IPS-20b (cell line): ENCODE data around the gene C5AR2.
"Not testable (repeated sequence)": the region's sequence is repeated elsewhere in the genome, so short reads cannot be mapped to it uniquely, and the experiment has no call there.

ENCODE experiments used
- H3K27ac ChIP-seq: one replicate; pipeline ENCODE4 v1.5.1; 2013; ENCODE audit warnings: low read length
- H3K27me3 ChIP-seq: 2 replicates; pipeline ENCODE4 v1.6.1; 2013; ENCODE audit warnings: mild to moderate bottlenecking, low read length, inconsistent platforms; ENCODE audit not compliant: insufficient read depth
- H3K36me3 ChIP-seq: 2 replicates; pipeline ENCODE4 v1.6.1; 2013; ENCODE audit warnings: low read depth, mild to moderate bottlenecking, inconsistent platforms, low read length, moderate library complexity; ENCODE audit not compliant: insufficient read depth
- H3K4me1 ChIP-seq: 2 replicates; pipeline ENCODE4 v1.6.1; 2013; ENCODE audit warnings: mild to moderate bottlenecking, control low read depth, inconsistent platforms, low read length, moderate library complexity; ENCODE audit not compliant: insufficient read depth
- H3K4me3 ChIP-seq: 2 replicates; pipeline ENCODE4 v1.5.1; 2013; ENCODE audit warnings: mild to moderate bottlenecking, low read length, inconsistent platforms
- H3K9ac ChIP-seq: 2 replicates; pipeline ENCODE4 v1.6.1; 2013; ENCODE audit warnings: low read depth, mild to moderate bottlenecking, inconsistent platforms, low read length, moderate library complexity
- H3K9me3 ChIP-seq: 2 replicates; pipeline ENCODE4 v1.6.1; 2013; ENCODE audit warnings: mild to moderate bottlenecking, low read depth, low read length, inconsistent platforms; ENCODE audit not compliant: insufficient read depth

Gene C5AR2

DNA sequence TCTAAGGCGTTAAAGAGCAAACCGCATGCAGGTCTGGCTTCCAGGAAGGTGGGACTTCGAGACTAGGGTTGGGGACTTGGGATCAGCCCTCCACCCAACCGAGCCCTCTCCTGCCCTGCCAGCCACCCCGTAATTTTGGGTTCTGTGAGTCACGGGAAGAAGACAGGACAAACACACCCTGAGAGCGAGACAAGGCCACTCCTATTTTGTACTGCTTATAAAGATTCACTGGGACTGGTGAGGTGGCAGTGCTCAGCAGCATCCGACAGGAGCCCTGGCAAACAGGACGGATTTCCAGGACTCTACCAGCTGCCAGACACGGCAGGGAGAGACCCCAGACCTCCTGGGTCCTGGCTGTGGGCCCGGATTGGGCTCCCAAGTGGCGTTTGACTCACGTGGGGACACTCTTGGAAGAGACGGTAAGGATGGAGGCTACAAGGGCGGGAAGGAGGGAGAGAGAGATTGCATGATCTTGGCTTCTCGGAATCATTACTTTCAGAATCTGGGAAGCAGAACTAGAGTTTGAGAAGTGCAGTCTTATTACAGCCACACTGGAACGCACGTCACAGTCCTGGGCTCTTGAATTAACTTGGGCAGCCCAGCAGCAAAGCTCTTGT, at the start of gene C5AR2:
C5AR2 (plus strand) TSS at position 245 of the 617 bp plus-strand sequence. CDS start 8,625 bp downstream, outside the sequence.
- Histone ChIP-seq H3K4me1 (no peaks in the 10 kb centered on the region), H3K9me3 (no peaks in the 10 kb centered on the region), H3K9ac (no peak within 1 kb of the TSS), H3K4me3 (no peak within 1 kb of the TSS), H3K36me3 (no peaks in the 10 kb centered on the region), H3K27me3 (no peaks in the 10 kb centered on the region), H3K27ac (no peak within 1 kb of the TSS)

DNA sequence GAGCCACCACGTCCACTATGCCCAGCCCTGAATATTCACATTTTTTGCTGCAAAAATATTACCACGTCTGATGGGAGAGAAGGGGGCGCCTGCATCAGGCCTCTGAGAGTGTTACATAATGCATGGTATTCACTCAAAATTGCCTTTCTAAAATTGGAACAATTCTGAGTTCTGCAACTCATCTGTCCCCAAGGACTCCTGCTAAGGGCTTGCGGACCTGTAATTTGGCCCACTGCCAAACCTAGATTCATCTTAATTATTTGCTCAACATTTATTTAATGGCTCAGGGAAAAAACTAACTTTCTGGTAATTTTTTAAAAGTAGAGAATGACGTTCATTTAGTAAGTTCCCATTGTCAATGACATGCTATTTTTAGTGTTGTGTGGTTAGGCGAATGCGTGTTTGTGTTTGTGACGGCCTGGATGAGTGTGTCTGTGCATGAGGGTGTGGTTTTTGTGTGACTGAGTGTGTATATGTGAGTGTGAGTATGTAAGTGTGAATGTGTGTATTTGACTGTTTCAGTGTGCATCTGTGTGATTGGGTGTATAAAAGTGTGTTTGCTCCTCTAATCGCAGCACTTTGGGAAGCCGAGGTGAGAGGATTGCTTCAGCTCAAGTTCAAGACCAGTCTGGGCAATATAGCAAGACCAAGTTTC, 48.4 kb upstream of the C5AR2 start:
- Histone ChIP-seq H3K9ac (no peak overlapping the region), H3K9me3 (no peaks in the 10 kb centered on the region), H3K27ac (no peak overlapping the region), H3K36me3 (no peaks in the 10 kb centered on the region), H3K27me3 (no peaks in the 10 kb centered on the region), H3K4me3 (no peak overlapping the region), H3K4me1 (no peaks in the 10 kb centered on the region)

DNA sequence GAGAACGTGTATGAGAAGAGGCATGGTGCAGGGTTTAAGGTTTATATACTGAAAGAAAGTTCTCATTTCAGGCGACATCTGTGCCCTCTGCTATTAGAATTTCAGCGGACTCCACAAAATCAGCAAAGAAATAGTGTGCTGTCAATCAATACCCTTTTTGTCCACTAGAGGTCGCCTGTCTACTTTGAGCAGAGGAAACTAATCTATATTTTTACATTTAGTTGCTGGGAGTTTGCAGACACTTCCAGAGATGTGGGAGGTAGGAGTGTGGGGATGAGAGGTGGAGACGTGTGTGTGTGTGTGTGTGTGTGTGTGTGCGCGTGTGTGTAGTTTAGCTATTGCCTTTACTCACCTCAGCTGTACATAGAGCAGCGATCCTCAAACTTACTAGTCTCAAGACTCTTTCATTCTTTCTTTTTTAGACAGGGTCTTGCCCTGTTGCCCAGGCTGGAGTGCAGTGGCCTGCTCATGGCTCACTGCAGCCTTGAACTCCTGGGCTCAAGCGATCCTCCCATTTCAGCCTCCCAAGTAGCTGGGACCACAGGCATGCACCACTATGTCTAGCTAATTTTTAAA, 47.6 kb upstream of the C5AR2 start:
- H3K9ac ChIP-seq: no peak overlapping the region
- no peaks in the 10 kb centered on the region for H3K4me1 ChIP-seq
- no peak overlapping the region for H3K4me3 ChIP-seq
- no peaks in the 10 kb centered on the region for H3K36me3 ChIP-seq
- no peaks in the 10 kb centered on the region for H3K27me3 ChIP-seq
- no peak overlapping the region for H3K27ac ChIP-seq
- H3K9me3 ChIP-seq: no peaks in the 10 kb centered on the region

DNA sequence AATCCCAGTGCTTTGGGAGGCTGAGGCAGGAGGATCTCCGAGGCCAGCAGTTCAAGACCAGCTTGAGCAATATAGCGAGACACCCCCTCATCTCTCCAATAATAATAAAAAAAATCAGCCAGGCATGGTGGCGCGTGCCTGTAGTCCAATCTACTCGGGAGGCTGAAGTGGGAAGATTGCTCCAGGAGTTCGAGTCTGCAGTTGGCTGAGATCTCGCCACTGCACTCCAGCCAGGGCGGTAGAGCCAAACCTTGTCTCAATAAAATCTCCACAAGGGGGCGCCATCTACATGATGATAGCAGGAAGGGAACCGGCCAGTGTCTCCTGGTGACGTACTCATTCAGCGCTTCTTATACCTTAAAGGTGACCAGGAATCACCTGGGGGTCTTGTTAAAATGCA, 35.9 kb upstream of the C5AR2 start:
- Histone ChIP-seq H3K27me3 (no peaks in the 10 kb centered on the region), H3K4me1 (peaks cover 3% of the 10 kb centered on the region; the same call in 1 of the 2 replicates), H3K27ac (no peak overlapping the region), H3K9ac (no peak overlapping the region), H3K36me3 (no peaks in the 10 kb centered on the region), H3K4me3 (no peak overlapping the region), H3K9me3 (no peaks in the 10 kb centered on the region)

DNA sequence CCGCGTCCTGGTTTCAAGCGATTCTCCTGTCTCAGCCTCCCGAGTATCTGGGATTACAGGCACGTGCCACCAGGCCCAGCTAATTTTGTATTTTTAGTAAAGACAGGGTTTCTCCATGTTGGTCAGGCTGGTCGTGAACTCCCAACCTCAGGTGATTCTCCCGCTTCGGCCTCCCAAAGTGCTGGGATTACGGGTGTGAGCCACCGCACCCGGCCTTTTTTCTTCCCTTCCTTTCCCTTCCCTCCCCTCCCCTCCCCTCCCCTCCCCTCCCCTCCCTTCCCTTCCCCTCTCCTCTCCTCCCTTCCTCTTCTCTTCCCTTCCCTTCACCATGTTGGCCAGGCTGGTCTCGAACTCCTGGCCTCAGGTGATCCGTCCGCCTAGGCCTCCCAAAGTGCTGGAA, 31.1 kb upstream of the C5AR2 start:
- H3K4me3 ChIP-seq, H3K4me1 ChIP-seq, H3K27ac ChIP-seq: not testable (repeated sequence)

DNA sequence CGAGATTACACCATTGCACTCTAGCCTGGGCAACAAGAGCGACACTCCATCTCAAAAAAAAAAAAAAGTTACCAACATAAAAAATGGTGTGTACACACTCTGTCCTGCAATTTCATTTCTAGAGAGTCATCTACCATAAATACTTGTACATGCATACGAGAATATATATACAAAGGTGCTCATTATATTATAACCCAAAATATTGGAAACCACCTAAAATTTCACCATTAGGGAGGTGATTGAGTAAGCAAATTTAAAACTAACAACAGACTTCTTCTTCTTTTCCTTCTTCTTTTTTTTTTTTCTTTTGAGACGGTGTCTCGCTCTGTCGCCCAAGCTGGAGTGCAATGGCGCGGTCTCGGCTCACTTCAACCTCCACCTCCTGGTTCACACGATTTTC, 29.7 kb upstream of the C5AR2 start:
- peaks cover 3% of the 10 kb centered on the region; the same call in 1 of the 2 replicates for H3K4me1 ChIP-seq
- no peak overlapping the region for H3K9ac ChIP-seq
- H3K9me3 ChIP-seq: no peaks in the 10 kb centered on the region
- H3K4me3 ChIP-seq: no peak overlapping the region
- no peak overlapping the region for H3K27ac ChIP-seq
- H3K27me3 ChIP-seq: no peaks in the 10 kb centered on the region
- no peaks in the 10 kb centered on the region for H3K36me3 ChIP-seq

More for the DNA sequence above, 31.1 kb upstream of the C5AR2 start:
- not testable (repeated sequence) for H3K27me3 ChIP-seq, H3K36me3 ChIP-seq, H3K9ac ChIP-seq, H3K9me3 ChIP-seq

DNA sequence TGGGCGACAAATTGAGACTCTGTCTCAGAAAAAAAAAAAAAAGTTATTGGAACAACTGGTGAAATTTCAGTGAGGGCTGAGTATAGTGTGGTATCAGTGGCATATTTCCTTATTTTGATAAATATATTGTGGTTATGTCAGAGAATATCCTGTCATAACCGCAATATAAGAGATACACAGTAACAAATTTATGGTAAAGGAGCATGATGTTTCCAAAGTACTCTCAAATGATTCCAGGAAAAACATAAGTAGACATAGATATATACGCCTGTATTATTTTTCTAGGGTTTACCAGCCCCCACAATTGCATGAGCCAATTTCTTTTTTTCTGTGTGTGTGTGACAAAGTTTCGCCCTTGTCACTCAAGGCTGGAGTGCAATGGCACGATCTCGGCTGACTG, 28.0 kb upstream of the C5AR2 start:
- Histone ChIP-seq H3K36me3 (no peaks in the 10 kb centered on the region), H3K4me1 (peaks cover 3% of the 10 kb centered on the region; the same call in 1 of the 2 replicates), H3K9ac (no peak overlapping the region), H3K27ac (no peak overlapping the region), H3K9me3 (no peaks in the 10 kb centered on the region), H3K4me3 (no peak overlapping the region), H3K27me3 (no peaks in the 10 kb centered on the region)

DNA sequence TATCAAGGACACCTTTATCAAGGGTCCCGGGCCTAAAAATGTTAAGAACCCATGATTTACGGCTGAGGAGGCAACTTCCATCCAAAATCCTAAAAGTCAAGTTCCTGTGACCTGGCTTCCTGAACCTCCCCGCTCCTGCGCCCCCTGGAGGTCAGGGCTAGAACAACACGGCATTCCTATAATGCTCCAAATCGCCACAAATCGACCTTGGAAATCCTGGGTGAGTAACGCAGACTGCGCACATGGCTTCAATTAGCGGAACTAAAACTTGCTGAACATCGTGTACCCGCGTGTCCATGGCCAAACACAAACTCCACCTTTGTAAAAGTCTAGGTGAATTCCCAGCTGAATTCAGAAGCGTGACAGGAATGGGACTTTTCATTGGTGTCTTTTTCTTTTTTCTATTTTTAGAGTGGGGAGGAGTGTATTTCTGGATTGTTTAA, 26.6 kb upstream of the C5AR2 start:
- no peaks in the 10 kb centered on the region for H3K9me3 ChIP-seq
- H3K9ac ChIP-seq: no peak overlapping the region
- no peaks in the 10 kb centered on the region for H3K36me3 ChIP-seq
- H3K27ac ChIP-seq: no peak overlapping the region
- no peaks in the 10 kb centered on the region; the same call in 1 of the 2 replicates for H3K27me3 ChIP-seq
- H3K4me3 ChIP-seq: no peak overlapping the region
- no peaks in the 10 kb centered on the region for H3K4me1 ChIP-seq

DNA sequence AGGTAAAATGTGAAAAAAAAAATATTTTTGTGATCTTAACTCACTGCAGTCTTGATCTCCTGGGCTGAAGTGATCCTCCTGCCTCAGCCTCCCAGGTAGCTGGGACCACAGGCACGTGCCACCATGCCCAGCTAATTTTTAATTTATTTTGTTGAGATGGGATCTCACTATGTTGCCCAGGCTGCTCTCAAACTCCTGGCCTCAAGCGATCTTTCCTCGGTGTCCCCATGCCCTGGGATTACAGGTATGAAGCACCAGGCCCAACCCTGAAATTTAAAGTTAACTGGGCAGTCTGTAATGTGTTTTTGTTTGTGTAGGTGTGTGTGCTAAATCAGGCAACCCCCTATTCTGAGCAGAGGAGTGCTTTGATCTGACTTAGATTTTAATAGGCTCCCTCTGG, 25.7 kb upstream of the C5AR2 start:
- Histone ChIP-seq H3K4me1 (no peaks in the 10 kb centered on the region), H3K36me3 (no peaks in the 10 kb centered on the region), H3K27ac (no peak overlapping the region), H3K27me3 (no peaks in the 10 kb centered on the region; the same call in 1 of the 2 replicates), H3K9ac (no peak overlapping the region), H3K9me3 (no peaks in the 10 kb centered on the region), H3K4me3 (no peak overlapping the region)

DNA sequence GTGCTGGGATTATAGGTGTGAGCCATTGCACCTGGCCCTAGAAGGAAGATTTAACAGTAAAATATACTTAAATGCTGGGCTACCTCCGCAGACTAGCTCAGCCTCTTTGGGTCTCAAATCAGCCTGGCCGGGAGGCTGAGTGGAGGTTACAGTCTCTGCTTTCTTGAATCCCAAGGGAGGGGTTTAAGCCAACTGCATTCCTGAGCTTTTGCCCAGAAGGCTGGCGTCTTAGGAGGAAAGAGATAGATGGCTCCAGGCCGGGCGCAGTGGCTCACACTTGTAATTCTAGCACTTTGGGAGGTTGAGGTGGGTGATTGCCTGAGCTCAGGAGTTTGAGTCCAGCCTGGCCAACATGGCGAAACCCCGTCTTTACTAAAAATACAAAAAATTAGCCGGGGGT, 22.9 kb upstream of the C5AR2 start:
- Histone ChIP-seq H3K27me3 (no peaks in the 10 kb centered on the region; the same call in 1 of the 2 replicates), H3K4me1 (no peaks in the 10 kb centered on the region), H3K4me3 (no peak overlapping the region), H3K27ac (no peak overlapping the region), H3K9ac (no peak overlapping the region), H3K36me3 (no peaks in the 10 kb centered on the region), H3K9me3 (no peaks in the 10 kb centered on the region)

DNA sequence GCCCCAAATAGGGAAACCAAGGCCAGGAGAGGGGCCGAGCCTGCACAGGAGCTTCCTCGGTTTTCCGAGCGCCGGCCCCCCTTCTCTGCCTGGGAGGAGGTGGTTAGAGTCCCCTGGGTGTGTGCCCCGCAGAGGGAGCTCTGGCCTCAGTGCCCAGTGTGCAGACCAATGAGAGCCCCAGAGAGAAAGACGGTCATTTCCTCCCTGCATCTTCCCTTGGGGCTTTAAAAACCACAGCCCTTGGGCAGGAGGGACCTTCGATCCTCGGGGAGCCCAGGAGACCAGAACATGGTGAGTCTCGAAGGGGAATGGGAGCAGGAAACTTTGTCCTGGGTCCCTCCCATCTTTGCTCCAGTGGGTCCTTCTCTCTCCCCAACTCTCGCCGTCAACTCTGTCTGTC, 22.4 kb upstream of the C5AR2 start, which contains the start of gene C5AR1:
C5AR1 (plus strand) TSS at position 254 of the 400 bp plus-strand sequence; CDS start at position 289, 35 bp downstream.
- Histone ChIP-seq H3K4me3 (no peak within 1 kb of the TSS), H3K9ac (no peak within 1 kb of the TSS), H3K27ac (no peak within 1 kb of the TSS)

DNA sequence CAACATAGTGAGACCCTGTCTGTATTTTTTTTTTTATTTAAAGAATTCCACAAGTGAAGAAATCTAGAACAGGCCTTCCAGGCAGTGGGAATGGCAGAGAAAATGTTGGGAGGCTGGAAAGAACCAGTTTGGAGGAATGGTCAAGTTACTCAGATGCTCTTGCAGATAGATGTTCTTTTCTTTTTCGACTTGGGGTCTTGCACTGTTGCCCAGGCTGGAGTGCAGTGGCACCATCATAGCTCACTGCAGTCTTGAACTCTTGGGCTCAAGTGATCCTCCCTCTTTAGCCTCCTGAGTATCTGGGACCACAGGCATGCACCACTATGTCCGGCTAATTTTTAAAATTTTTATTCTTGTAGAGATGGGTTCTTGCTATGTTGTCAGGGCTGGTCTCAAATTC, 21.7 kb upstream of the C5AR2 start:
- Histone ChIP-seq H3K27me3 (no peaks in the 10 kb centered on the region; the same call in 1 of the 2 replicates), H3K9me3 (no peaks in the 10 kb centered on the region), H3K36me3 (no peaks in the 10 kb centered on the region), H3K27ac (no peak overlapping the region), H3K4me3 (no peak overlapping the region), H3K9ac (no peak overlapping the region), H3K4me1 (no peaks in the 10 kb centered on the region)

More for the DNA sequence above, 22.4 kb upstream of the C5AR2 start, which contains the start of gene C5AR1:
- Histone ChIP-seq H3K4me1 (no peaks in the 10 kb centered on the region), H3K27me3 (no peaks in the 10 kb centered on the region; the same call in 1 of the 2 replicates), H3K9me3 (no peaks in the 10 kb centered on the region), H3K36me3 (no peaks in the 10 kb centered on the region)
